Measurements from ENCODE around the gene RNF141.

DNA sequence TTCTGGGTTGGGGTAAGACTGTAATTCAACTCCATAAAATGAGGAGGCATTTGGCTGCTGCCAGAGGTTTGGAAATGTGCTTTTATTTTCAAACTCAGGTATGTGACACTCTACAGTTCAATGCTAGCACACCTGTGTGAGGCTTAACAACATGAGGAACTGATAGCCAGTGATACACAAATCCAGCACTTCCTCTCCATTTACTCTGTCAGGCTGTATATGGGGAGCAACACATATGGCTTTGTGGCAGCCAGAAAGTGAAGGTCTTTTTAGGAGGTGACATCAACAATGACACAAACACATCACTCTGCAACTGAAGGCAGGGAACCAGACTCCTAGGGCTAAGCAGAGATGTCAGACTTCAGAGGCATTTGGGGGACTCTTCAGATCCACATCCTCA, 32.0 kb upstream of the RNF141 start:
- no peak for TF ChIP-seq EZH2 (IDR thresholded peaks at IDR 0.05; ENCODE audit: insufficient read depth, poor library complexity, severe bottlenecking)
- no peak for TF ChIP-seq EZH2phosphoT487 (IDR thresholded peaks at IDR 0.05; ENCODE audit: insufficient read depth, low read depth)

Measured in GM23248 (cell line).